Neural cell (in vitro differentiated cells): ENCODE measurements around the gene SPARCL1.

Source experiments
- CTCF ChIP-seq: fragments of 450-650 bp; IDR thresholded peaks from 2 replicates; pipeline ENCODE4 v1.5.1; 2014; ENCODE audit warnings: antibody characterized with exemption, mild to moderate bottlenecking, moderate library complexity; ENCODE audit not compliant: poor library complexity, severe bottlenecking
- REST ChIP-seq: IDR thresholded peaks from 2 replicates; pipeline ENCODE4 v1.6.1; 2012; ENCODE audit warnings: borderline replicate concordance

GRCh38 chr4:87442889-87443288 lies 86.3 kb downstream of the SPARCL1 start:
- TF ChIP-seq CTCF (no peak), REST (no peak)
